ENCODE results near the gene PDE4D. TPM values are rescaled to one million over a fixed set of nuclear protein-coding genes. Genes with fewer than 3 reads are reported as not detected.

PDE4D gene
- total and polyA plus RNA-seq, 8 donors: 1.5 to 7.1 (median 3.1) TPM

DNA sequence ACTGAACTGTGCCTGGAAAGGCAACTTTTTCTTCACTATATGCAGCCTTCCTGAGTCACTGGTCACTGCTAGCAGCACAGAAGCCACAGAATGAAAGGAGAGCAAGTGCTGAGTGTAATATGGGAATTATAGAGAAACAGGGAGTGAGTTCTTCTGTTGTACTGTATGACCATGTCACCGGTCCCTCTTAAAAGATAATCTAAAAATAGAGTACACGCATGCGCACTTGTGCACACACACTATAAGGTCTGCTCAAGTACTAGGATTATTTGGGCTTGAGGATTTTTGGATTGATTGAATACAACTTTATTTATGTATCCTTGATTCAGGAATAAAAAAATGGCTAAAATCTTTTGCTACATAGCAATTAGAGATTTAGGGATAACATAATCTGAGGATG lies 571.9 kb downstream of the PDE4D start:
- Histone ChIP-seq H3K4me3 (no peak overlapping the region), H3K9me3 (no peaks in the 10 kb centered on the region), H3K27me3 (no peaks in the 10 kb centered on the region), H3K36me3 (no peaks in the 10 kb centered on the region), H3K4me1 (no peaks in the 10 kb centered on the region), H3K27ac (no peak overlapping the region)
- DNase-seq: no peak
- TF ChIP-seq, protein P1, sequence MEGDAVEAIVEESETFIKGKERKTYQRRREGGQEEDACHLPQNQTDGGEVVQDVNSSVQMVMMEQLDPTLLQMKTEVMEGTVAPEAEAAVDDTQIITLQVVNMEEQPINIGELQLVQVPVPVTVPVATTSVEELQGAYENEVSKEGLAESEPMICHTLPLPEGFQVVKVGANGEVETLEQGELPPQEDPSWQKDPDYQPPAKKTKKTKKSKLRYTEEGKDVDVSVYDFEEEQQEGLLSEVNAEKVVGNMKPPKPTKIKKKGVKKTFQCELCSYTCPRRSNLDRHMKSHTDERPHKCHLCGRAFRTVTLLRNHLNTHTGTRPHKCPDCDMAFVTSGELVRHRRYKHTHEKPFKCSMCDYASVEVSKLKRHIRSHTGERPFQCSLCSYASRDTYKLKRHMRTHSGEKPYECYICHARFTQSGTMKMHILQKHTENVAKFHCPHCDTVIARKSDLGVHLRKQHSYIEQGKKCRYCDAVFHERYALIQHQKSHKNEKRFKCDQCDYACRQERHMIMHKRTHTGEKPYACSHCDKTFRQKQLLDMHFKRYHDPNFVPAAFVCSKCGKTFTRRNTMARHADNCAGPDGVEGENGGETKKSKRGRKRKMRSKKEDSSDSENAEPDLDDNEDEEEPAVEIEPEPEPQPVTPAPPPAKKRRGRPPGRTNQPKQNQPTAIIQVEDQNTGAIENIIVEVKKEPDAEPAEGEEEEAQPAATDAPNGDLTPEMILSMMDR (IDR thresholded peaks at IDR 0.05): no peak
- WGBS, 2 donors: 83 to 92% methylated on average over 3 of the region's 3 CpGs
- no peak for FAIRE-seq
- intact Hi-C loops (cut with DNase I): no loop called here
- ATAC-seq: no peak

DNA sequence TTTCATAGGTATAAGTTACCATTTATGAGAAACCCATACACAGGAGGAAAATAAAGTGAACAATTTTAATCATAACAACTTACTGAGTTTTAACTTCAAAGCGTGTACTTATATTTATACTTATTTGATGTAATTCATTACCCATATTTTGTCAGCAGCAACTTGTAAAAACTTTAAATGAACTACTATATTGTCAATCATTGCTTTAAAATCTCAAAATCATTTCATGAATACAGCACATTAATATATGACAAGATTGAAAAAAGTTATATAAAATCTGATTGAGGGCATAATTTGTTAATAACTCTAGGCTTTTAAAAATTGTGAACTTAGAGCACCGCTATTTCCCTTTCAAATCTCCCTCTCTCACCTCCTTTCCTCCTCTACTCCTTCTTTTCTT lies 573.1 kb downstream of the PDE4D start:
- Histone ChIP-seq H3K27ac (no peak overlapping the region), H3K9me3 (no peaks in the 10 kb centered on the region), H3K4me3 (no peak overlapping the region), H3K27me3 (no peaks in the 10 kb centered on the region), H3K4me1 (no peaks in the 10 kb centered on the region), H3K36me3 (no peaks in the 10 kb centered on the region)
- TF ChIP-seq, protein P1 (IDR thresholded peaks at IDR 0.05): no peak
- FAIRE-seq: no peak
- intact Hi-C loops (cut with DNase I): no loop called here
- no peak for DNase-seq
- no peak for ATAC-seq
- WGBS, 2 donors: 95 to 97% methylated on average over 2 of the region's 2 CpGs

DNA sequence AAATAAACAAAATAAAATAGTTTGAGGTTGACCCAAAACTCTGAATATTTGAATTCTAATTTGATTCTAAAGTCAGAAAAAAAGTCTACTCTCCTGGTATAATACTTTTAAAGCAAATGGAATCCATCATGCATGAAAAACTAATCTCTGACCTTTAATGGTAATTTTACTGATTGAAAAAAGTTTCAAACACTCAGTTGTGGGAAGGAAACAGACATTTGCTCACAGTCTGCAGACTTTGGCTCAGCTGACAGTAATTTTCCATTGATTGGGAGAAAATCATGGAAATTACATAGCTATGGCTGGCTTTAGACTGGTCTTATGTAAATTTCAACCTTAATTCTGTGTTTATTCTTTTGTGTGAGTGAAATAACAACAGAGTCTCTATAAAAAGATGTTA lies 574.3 kb downstream of the PDE4D start:
- Histone ChIP-seq H3K4me1 (no peaks in the 10 kb centered on the region), H3K36me3 (no peaks in the 10 kb centered on the region), H3K27ac (no peak overlapping the region), H3K4me3 (no peak overlapping the region), H3K27me3 (no peaks in the 10 kb centered on the region), H3K9me3 (no peaks in the 10 kb centered on the region)
- TF ChIP-seq, protein P1 (IDR thresholded peaks at IDR 0.05): no peak
- intact Hi-C loops (cut with DNase I): no loop called here
- no peak for DNase-seq
- no peak for ATAC-seq
- FAIRE-seq: no peak

DNA sequence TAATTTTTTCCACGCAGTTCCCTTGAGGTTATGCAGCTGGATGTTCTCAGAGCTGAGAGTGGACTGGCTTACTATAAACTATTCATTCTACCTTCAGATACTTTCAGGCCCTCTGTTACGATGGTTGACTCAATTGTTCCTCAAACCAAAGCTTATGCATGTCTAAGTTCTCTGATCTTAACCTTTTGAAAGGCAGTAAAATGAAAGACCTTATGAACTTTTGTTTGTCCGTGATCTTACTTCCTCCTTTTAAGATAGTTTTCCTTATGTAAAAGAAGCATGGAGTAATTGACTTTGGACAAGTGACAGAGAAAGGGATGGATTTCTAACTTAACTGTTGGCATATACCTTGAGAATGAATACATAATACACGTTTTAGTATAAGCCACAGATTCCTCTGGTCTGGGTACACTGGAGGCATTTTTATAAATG lies 575.7 kb downstream of the PDE4D start:
- ATAC-seq (no peak), FAIRE-seq (peak; percentile 5), DNase-seq (no peak)
- Histone ChIP-seq H3K4me1 (no peaks in the 10 kb centered on the region), H3K36me3 (no peaks in the 10 kb centered on the region), H3K4me3 (no peak overlapping the region), H3K27ac (no peak overlapping the region), H3K27me3 (no peaks in the 10 kb centered on the region), H3K9me3 (no peaks in the 10 kb centered on the region)
- 69 to 70% methylated on average over 4 of the region's 4 CpGs for WGBS, 2 donors
- intact Hi-C loops (cut with DNase I): no loop called here
- TF ChIP-seq, protein P1 (IDR thresholded peaks at IDR 0.05): no peak

DNA sequence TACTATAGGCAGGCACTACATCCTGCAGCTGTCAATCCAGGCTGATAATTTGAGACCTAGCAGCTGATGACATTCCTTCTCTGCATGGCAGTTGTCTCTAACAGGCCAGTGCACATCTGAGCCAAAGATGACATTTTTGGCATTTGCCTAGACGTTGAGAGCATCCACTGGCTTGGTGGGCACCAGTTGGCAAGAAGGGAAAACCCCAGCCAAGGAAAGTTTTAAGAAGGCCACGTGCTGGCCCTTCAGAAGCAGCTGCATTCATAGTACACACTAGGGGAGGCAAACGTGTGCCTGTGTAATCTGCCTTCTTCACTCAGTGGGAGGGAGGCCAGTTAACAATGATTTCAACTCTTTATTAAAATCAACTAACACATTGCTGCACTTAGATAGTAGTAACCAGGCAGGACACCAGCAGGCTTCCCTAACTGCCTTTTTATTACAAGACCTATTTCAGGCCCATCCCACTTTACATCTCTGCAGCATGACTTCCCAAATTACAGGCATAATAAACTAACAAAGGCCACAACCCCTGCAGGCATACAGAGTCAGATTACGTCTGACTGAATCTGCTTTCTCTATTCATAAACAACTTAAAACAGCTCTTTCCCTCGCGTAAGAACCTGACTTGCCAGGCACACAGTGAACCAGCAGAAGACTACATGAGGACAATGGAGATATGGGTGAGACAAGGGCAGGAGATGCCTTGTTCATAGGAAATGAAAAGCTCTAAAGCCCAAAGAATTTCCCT lies 576.3 kb downstream of the PDE4D start:
- TF ChIP-seq, protein P1 (IDR thresholded peaks at IDR 0.05): no peak
- H3K4me1 ChIP-seq: no peaks in the 10 kb centered on the region
- intact Hi-C loops (cut with DNase I): no loop called here
- FAIRE-seq: peak; percentile 96
- 67 to 68% methylated on average over 6 of the region's 6 CpGs for WGBS, 2 donors
- ATAC-seq: peak in 2 of 4 donors; percentile 29 to 32
- H3K27ac ChIP-seq: no peak overlapping the region
- H3K4me3 ChIP-seq: no peak overlapping the region
- H3K27me3 ChIP-seq: no peaks in the 10 kb centered on the region
- no peaks in the 10 kb centered on the region for H3K36me3 ChIP-seq
- no peak for DNase-seq
- no peaks in the 10 kb centered on the region for H3K9me3 ChIP-seq

All from pancreas (tissue), 10 donors.